GM12891 (cell line): ENCODE data around the gene ZFYVE9.
"Not testable (repeated sequence)": the region's sequence is repeated elsewhere in the genome, so short reads cannot be mapped to it uniquely, and the experiment has no call there.

Experiments used
- DNase-seq: peaks from one replicate; pipeline ENCODE4 v3.0.0; 2011; ENCODE audit warnings: low spot score; ENCODE audit not compliant: insufficient read length
- FAIRE-seq: peaks from 2 replicates; lab custom pipeline; 2011; peaks lifted over from hg19 to GRCh38; lab: Jason Lieb, UNC
- PAX5 ChIP-seq: IDR thresholded peaks from 2 replicates; pipeline ENCODE4 v1.6.1; 2011; ENCODE audit warnings: low read length, moderate library complexity, mild to moderate bottlenecking; ENCODE audit not compliant: insufficient read depth, severe bottlenecking
- POLR2A ChIP-seq: IDR thresholded peaks from 2 replicates; pipeline ENCODE4 v1.6.1; 2011; ENCODE audit warnings: low read depth, low read length, control low read depth
- POLR2AphosphoS5 ChIP-seq: IDR thresholded peaks from 2 replicates; pipeline ENCODE4 v1.6.1; 2011; ENCODE audit warnings: low read depth, low read length, control low read depth
- POU2F2 ChIP-seq: IDR thresholded peaks from 2 replicates; pipeline ENCODE4 v1.6.1; 2011; ENCODE audit warnings: low read depth, mild to moderate bottlenecking, control low read depth, low read length, moderate library complexity
- SPI1 ChIP-seq: IDR thresholded peaks from 2 replicates; pipeline ENCODE4 v1.6.1; 2011; ENCODE audit warnings: low read depth, low read length, control low read depth
- TAF1 ChIP-seq: IDR thresholded peaks from 2 replicates; pipeline ENCODE4 v1.6.1; 2011; ENCODE audit warnings: low read depth, low read length, control low read depth

The ZFYVE9 gene

GRCh38 chr1:52191395-52191965 is 49.6 kb downstream of the ZFYVE9 start:
- no peak for DNase-seq
- peak; percentile 69 for FAIRE-seq
- no peak for TF ChIP-seq TAF1
- no peak for TF ChIP-seq PAX5
- no peak for TF ChIP-seq SPI1
- no peak for TF ChIP-seq POLR2A
- no peak for TF ChIP-seq POLR2AphosphoS5
- TF ChIP-seq POU2F2 = no peak

GRCh38 chr1:52192024-52192423 is 50.1 kb downstream of the ZFYVE9 start:
- no peak for TF ChIP-seq PAX5
- no peak for TF ChIP-seq POLR2AphosphoS5
- TF ChIP-seq SPI1 = no peak
- TF ChIP-seq TAF1 = no peak
- TF ChIP-seq POU2F2 = no peak
- TF ChIP-seq POLR2A = no peak
- no peak for DNase-seq
- peak; percentile 40 for FAIRE-seq

GRCh38 chr1:52192436-52192835 is 50.5 kb downstream of the ZFYVE9 start:
- TF ChIP-seq SPI1 (no peak), POLR2A (no peak), POU2F2 (no peak), PAX5 (no peak), TAF1 (no peak), POLR2AphosphoS5 (no peak)
- DNase-seq (no peak), FAIRE-seq (no peak)

GRCh38 chr1:52193985-52194384 is 52.1 kb downstream of the ZFYVE9 start:
- FAIRE-seq (no peak), DNase-seq (no peak)
- TF ChIP-seq POLR2AphosphoS5 (no peak), TAF1 (no peak), POU2F2 (no peak), PAX5 (no peak), POLR2A (no peak), SPI1 (no peak)

- TF ChIP-seq POLR2A (no peak), POLR2AphosphoS5 (no peak), POU2F2 (no peak), TAF1 (no peak), PAX5 (no peak), SPI1 (no peak)
- DNase-seq = no peak
- FAIRE-seq = no peak
Measured at GRCh38 chr1:52195161-52195560, 53.3 kb downstream of the ZFYVE9 start.

GRCh38 chr1:52203935-52204625 is 62.2 kb downstream of the ZFYVE9 start:
- no peak for DNase-seq
- FAIRE-seq = no peak
- peak; percentile 54 for TF ChIP-seq SPI1
- TF ChIP-seq TAF1 = no peak

- TF ChIP-seq POLR2A = no peak
- no peak for TF ChIP-seq PAX5
- TF ChIP-seq POLR2AphosphoS5 = no peak
- TF ChIP-seq TAF1 = no peak
- no peak for TF ChIP-seq SPI1
- no peak for TF ChIP-seq POU2F2
- no peak for DNase-seq
- FAIRE-seq = no peak
Measured at GRCh38 chr1:52204696-52205095, 62.8 kb downstream of the ZFYVE9 start.

GRCh38 chr1:52206686-52207085 is 64.8 kb downstream of the ZFYVE9 start:
- FAIRE-seq, DNase-seq: not testable (repeated sequence)

- TF ChIP-seq POLR2A (no peak), POLR2AphosphoS5 (no peak)
Measured at GRCh38 chr1:52209429-52209828, 67.5 kb downstream of the ZFYVE9 start.

GRCh38 chr1:52210044-52210443 is 68.2 kb downstream of the ZFYVE9 start:
- TF ChIP-seq POU2F2 (no peak), TAF1 (no peak), POLR2A (no peak), PAX5 (no peak), POLR2AphosphoS5 (no peak), SPI1 (no peak)
- DNase-seq = no peak

More at GRCh38 chr1:52209429-52209828, 67.5 kb downstream of the ZFYVE9 start:
- FAIRE-seq (no peak), DNase-seq (no peak)

More at GRCh38 chr1:52210044-52210443, 68.2 kb downstream of the ZFYVE9 start:
- FAIRE-seq = no peak
